Upper lobe of left lung (tissue), 6 donors: ENCODE data around the gene NOTCH1. TPM values are rescaled to one million over a fixed set of nuclear protein-coding genes. Genes with fewer than 3 reads are reported as not detected.

Source experiments
- ATAC-seq, 2 donors: fragments of 200-7000 bp; cut with Tn5 transposase; one replicate each; pipeline ENCODE4 v1.9.1; 2022; ENCODE audit warnings: mild to moderate bottlenecking in 2 of 2, moderate library complexity in 2 of 2; ENCODE audit not compliant: low FRiP score in 2 of 2
- DNase-seq, 2 donors: peaks; one replicate each; pipeline ENCODE4 v3.0.0-alpha.2; 2019 to 2020
- H3K27ac ChIP-seq, 4 donors: fragments of 200-600 bp; sonication (generic); one replicate each; pipeline ENCODE4 v1.5.1; 2016 to 2019
- H3K27me3 ChIP-seq, 4 donors: fragments of 200-600 bp; sonication (generic); one replicate each; pipeline ENCODE4 v1.5.1; 2017 to 2019
- H3K36me3 ChIP-seq, 4 donors: fragments of 200-600 bp; sonication (generic); one replicate each; pipeline ENCODE4 v1.5.1; 2016 to 2019
- H3K4me1 ChIP-seq, 4 donors: fragments of 200-600 bp; sonication (generic); one replicate each; pipeline ENCODE4 v1.5.1; 2018 to 2019
- H3K4me3 ChIP-seq, 4 donors: fragments of 200-600 bp; sonication (generic); one replicate each; pipeline ENCODE4 v1.5.1; 2017 to 2019; ENCODE audit warnings: mild to moderate bottlenecking in 2 of 4, moderate library complexity in 1 of 4
- H3K9me3 ChIP-seq, 4 donors: fragments of 200-600 bp; sonication (generic); one replicate each; pipeline ENCODE4 v1.5.1; 2018 to 2019
- EP300 ChIP-seq, 4 donors: sonication (generic); formaldehyde crosslinking; IDR thresholded peaks; one replicate each; pipeline ENCODE4 v1.5.1; 2017; ENCODE audit warnings: antibody characterized with exemption in 4 of 4, control low read depth in 2 of 4
- POLR2A ChIP-seq, 4 donors: fragments of 450-650 bp; IDR thresholded peaks; one replicate each; pipeline ENCODE4 v1.5.1; 2016 to 2017; ENCODE audit warnings: antibody characterized with exemption in 4 of 4, mild to moderate bottlenecking in 2 of 4
- POLR2AphosphoS5 ChIP-seq, 2 donors: sonication (generic); formaldehyde crosslinking; IDR thresholded peaks; one replicate each; pipeline ENCODE4 v1.5.1; 2017; ENCODE audit warnings: antibody characterized with exemption in 2 of 2
- WGBS, 2 donors: methylation state at CpG; one replicate each; pipeline ENCODE4 v1.1.5; 2017 to 2018; 5-methylcytosine and 5-hydroxymethylcytosine counted together
- total RNA-seq, 6 donors: library from RNA; depleted of rRNA in 4 of 6; stranded (reverse); fragments of >200 nt in 4 of 6; gene quantifications; one replicate each; pipeline versions ENCODE4 v1.1.0 to v1.2.1, GENCODE V29; 2016 to 2021
- TF ChIP-seq, protein P1 (sequence below), 6 experiments: fragments of 450-650 bp in 4 of 6; fragments of 200-600 bp in 2 of 6; sonication (generic) in 2 of 6; IDR thresholded peaks; one replicate each; pipeline ENCODE4 v1.5.1; 2016 to 2019; ENCODE audit warnings: antibody characterized with exemption in 6 of 6
- donor health status: DM: no; HTN: no; CAD: no; lungs with moderate emphysema.
- donor health status: DM: no; HTN: yes; CAD: no; lungs with severe emphysema.

Gene NOTCH1
- total RNA-seq, 6 donors from 2014 or later: 49.6 to 175 (median 110) TPM

DNA sequence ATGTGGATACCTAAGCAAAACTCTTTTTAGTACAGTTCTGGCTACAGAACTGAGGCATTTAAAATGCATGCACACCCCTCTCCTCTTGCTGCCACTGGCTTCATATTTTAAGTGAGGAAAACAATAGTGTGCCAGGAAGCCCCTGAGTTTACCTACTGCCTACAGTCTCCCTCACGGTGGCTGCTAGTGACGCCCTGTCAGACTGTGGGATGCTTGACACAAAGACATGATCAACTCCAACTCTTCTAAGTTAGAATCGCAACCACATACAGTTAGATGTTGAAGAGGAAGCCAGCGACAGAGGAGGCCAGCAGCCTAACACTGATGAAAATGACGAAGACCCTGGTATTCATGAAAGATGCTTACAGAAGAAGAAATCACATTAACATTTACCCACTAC is 64.3 kb downstream of the NOTCH1 start:
- peaks cover 7 to 24% (median 17%) of the 10 kb centered on the region in 4 donors for H3K36me3 ChIP-seq
- no peak for TF ChIP-seq POLR2AphosphoS5 (IDR thresholded peaks at IDR 0.05)
- DNase-seq (no peak), ATAC-seq (no peak)
- peak overlapping the region in 3 of 4 donors; percentile 99 to 100 (median 99) for H3K27ac ChIP-seq
- 31 to 40% methylated on average over 5 of the region's 5 CpGs for WGBS, 2 donors
- H3K4me1 ChIP-seq: peaks cover 24 to 43% (median 30%) of the 10 kb centered on the region in 4 donors
- peak overlapping the region in 3 of 4 donors; percentile 86 to 100 (median 97) for H3K4me3 ChIP-seq
- H3K9me3 ChIP-seq: no peaks in the 10 kb centered on the region
- no peaks in the 10 kb centered on the region for H3K27me3 ChIP-seq

GRCh38 chr9:136476369-136477150 is 69.3 kb downstream of the NOTCH1 start:
- Histone ChIP-seq H3K27ac (no peak overlapping the region), H3K4me1 (peaks cover 4 to 13% (median 8%) of the 10 kb centered on the region in 4 donors), H3K4me3 (no peak overlapping the region), H3K36me3 (peaks cover 32 to 74% (median 66%) of the 10 kb centered on the region in 4 donors), H3K27me3 (no peaks in the 10 kb centered on the region), H3K9me3 (no peaks in the 10 kb centered on the region)
- TF ChIP-seq POLR2A (IDR thresholded peaks at IDR 0.05): no peak
- 88 to 98% methylated on average over 18 to 25 of the region's 25 CpGs for WGBS, 2 donors
- no peak for ATAC-seq
- no peak for DNase-seq

GRCh38 chr9:136474974-136475865 is 70.6 kb downstream of the NOTCH1 start:
- Histone ChIP-seq H3K9me3 (no peaks in the 10 kb centered on the region), H3K4me1 (peaks cover 0 to 6% (median 0%) of the 10 kb centered on the region in 4 donors), H3K27me3 (no peaks in the 10 kb centered on the region), H3K36me3 (peaks cover 42 to 88% (median 79%) of the 10 kb centered on the region in 4 donors), H3K27ac (no peak overlapping the region), H3K4me3 (no peak overlapping the region)
- ATAC-seq (no peak), DNase-seq (no peak)
- 93 to 95% methylated on average over 24 to 34 of the region's 34 CpGs for WGBS, 2 donors
- TF ChIP-seq POLR2AphosphoS5 (IDR thresholded peaks at IDR 0.05) (no peak), EP300 (IDR thresholded peaks at IDR 0.05) (no peak), POLR2A (IDR thresholded peaks at IDR 0.05) (no peak)
- TF ChIP-seq, protein P1, sequence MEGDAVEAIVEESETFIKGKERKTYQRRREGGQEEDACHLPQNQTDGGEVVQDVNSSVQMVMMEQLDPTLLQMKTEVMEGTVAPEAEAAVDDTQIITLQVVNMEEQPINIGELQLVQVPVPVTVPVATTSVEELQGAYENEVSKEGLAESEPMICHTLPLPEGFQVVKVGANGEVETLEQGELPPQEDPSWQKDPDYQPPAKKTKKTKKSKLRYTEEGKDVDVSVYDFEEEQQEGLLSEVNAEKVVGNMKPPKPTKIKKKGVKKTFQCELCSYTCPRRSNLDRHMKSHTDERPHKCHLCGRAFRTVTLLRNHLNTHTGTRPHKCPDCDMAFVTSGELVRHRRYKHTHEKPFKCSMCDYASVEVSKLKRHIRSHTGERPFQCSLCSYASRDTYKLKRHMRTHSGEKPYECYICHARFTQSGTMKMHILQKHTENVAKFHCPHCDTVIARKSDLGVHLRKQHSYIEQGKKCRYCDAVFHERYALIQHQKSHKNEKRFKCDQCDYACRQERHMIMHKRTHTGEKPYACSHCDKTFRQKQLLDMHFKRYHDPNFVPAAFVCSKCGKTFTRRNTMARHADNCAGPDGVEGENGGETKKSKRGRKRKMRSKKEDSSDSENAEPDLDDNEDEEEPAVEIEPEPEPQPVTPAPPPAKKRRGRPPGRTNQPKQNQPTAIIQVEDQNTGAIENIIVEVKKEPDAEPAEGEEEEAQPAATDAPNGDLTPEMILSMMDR (IDR thresholded peaks at IDR 0.05): no peak

GRCh38 chr9:136474021-136474640 is 71.7 kb downstream of the NOTCH1 start:
- no peaks in the 10 kb centered on the region for H3K27me3 ChIP-seq
- TF ChIP-seq POLR2A (IDR thresholded peaks at IDR 0.05) (no peak), POLR2AphosphoS5 (IDR thresholded peaks at IDR 0.05) (no peak), EP300 (IDR thresholded peaks at IDR 0.05) (no peak)
- TF ChIP-seq, protein P1 (IDR thresholded peaks at IDR 0.05): no peak
- ATAC-seq: peak in 1 of 2 donors; percentile 3
- no peak for DNase-seq
- peaks cover 0 to 2% (median 0%) of the 10 kb centered on the region in 4 donors for H3K4me1 ChIP-seq
- no peak overlapping the region for H3K4me3 ChIP-seq
- H3K36me3 ChIP-seq: peaks cover 46 to 96% (median 90%) of the 10 kb centered on the region in 4 donors
- no peaks in the 10 kb centered on the region for H3K9me3 ChIP-seq
- 91 to 94% methylated on average over 19 to 27 of the region's 27 CpGs for WGBS, 2 donors
- H3K27ac ChIP-seq: no peak overlapping the region

DNA sequence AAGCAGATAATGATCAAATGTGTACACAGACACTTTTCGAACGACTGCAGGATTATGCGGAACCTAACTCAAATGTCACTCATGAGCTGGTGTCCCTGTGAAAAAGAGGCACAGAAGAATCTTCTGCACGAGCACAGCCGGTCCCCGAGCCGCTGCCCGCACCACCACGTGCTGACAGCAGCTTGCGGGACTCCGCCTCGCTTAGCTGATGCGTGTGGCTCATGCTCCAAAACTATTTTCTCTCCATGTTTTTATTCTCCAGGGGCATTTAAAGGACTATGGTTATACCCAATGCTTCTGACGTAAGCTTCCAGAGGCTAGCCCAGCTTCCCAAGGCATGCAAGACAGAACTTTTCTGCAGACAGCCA is 72.5 kb downstream of the NOTCH1 start:
- WGBS, 2 donors: 93 to 94% methylated on average over 14 of the region's 14 CpGs
- no peak overlapping the region for H3K27ac ChIP-seq
- no peaks in the 10 kb centered on the region for H3K4me1 ChIP-seq
- TF ChIP-seq, protein P1 (IDR thresholded peaks at IDR 0.05): no peak
- TF ChIP-seq POLR2AphosphoS5 (IDR thresholded peaks at IDR 0.05): no peak
- TF ChIP-seq EP300 (IDR thresholded peaks at IDR 0.05): no peak
- TF ChIP-seq POLR2A (IDR thresholded peaks at IDR 0.05): no peak
- peaks cover 51 to 96% (median 94%) of the 10 kb centered on the region in 4 donors for H3K36me3 ChIP-seq
- no peaks in the 10 kb centered on the region for H3K27me3 ChIP-seq
- H3K9me3 ChIP-seq: no peaks in the 10 kb centered on the region
- no peak for ATAC-seq
- H3K4me3 ChIP-seq: no peak overlapping the region
- DNase-seq: no peak
